Sigmoid colon (tissue), 7 donors: ENCODE data around the gene ANTXR1. TPM values are rescaled to one million over a fixed set of nuclear protein-coding genes. Genes with fewer than 3 reads are reported as not detected.

Experiments
- DNase-seq: peaks from one replicate; pipeline ENCODE4 v3.0.0-alpha.2; 2019
- H3K27ac ChIP-seq, 4 donors: fragments of 200-600 bp; sonication (generic); one replicate each; pipeline ENCODE4 v1.5.1; 2016 to 2019; ENCODE audit warnings: mild to moderate bottlenecking in 1 of 4
- H3K27me3 ChIP-seq, 3 donors: fragments of 200-600 bp; sonication (generic); one replicate each; pipeline ENCODE4 v1.5.1; 2019; ENCODE audit warnings: mild to moderate bottlenecking in 1 of 3
- H3K36me3 ChIP-seq, 4 donors: fragments of 200-600 bp; sonication (generic); one replicate each; pipeline ENCODE4 v1.5.1; 2016 to 2019
- H3K4me1 ChIP-seq, 4 donors: fragments of 200-600 bp; sonication (generic); one replicate each; pipeline ENCODE4 v1.5.1; 2017 to 2019
- H3K4me3 ChIP-seq, 4 donors: fragments of 200-600 bp; sonication (generic); one replicate each; pipeline ENCODE4 v1.5.1; 2017 to 2019; ENCODE audit warnings: mild to moderate bottlenecking in 2 of 4, moderate library complexity in 1 of 4
- H3K9me3 ChIP-seq, 4 donors: fragments of 200-600 bp in 3 of 4; sonication (generic) in 3 of 4; one replicate each; pipeline versions ENCODE4 v1.5.1 to v1.6.1; 2013 to 2019
- CTCF ChIP-seq, 4 experiments: fragments of 450-650 bp in 3 of 4; fragments of 200-600 bp in 1 of 4; IDR thresholded peaks; one replicate each; pipeline ENCODE4 v1.5.1; 2016 to 2019; ENCODE audit warnings: antibody characterized with exemption in 4 of 4, mild to moderate bottlenecking in 3 of 4, moderate library complexity in 2 of 4
- EP300 ChIP-seq, 4 donors: sonication (generic); formaldehyde crosslinking; IDR thresholded peaks; one replicate each; pipeline ENCODE4 v1.6.1; 2017; ENCODE audit warnings: antibody characterized with exemption in 4 of 4
- POLR2A ChIP-seq, 2 donors: fragments of 450-650 bp; IDR thresholded peaks; one replicate each; pipeline ENCODE4 v1.6.1; 2016; ENCODE audit warnings: antibody characterized with exemption in 2 of 2, mild to moderate bottlenecking in 2 of 2, moderate library complexity in 2 of 2
- POLR2AphosphoS5 ChIP-seq, 4 donors: sonication (generic); formaldehyde crosslinking; IDR thresholded peaks; one replicate each; pipeline ENCODE4 v1.6.1; 2017; ENCODE audit warnings: antibody characterized with exemption in 4 of 4
- WGBS, 2 donors: extraction: QIAGEN DNeasy Blood & Tissue Kit; methylation state at CpG; one replicate each; pipeline ENCODE4 v1.1.7; 2013; 5-methylcytosine and 5-hydroxymethylcytosine counted together
- intact Hi-C: fragments of 100-400 bp; cut with DNase I; formaldehyde crosslinking; loops from one replicate; pipeline ENCODE4 v1.15.1; 2023
- polyA plus RNA-seq, 3 donors: library from polyadenylated mRNA; stranded (reverse); fragments of 200-250 nt; gene quantifications; one replicate each; pipeline ENCODE4 v1.2.3, GENCODE V29; 2013
- total RNA-seq, 4 donors: library from RNA; depleted of rRNA; stranded (reverse); fragments of >200 nt; gene quantifications; one replicate each; pipeline ENCODE4 v1.1.0, GENCODE V29; 2016
- donor health status: healthy with polysubstance abuse.
- donor health status: Bipolar disorder and iron deficiency.
- donor health status: healthy.

ANTXR1 gene
- total and polyA plus RNA-seq, 7 donors: 3.0 to 79.8 (median 44.6) TPM

GRCh38 chr2:69183659-69184058 lies 170.7 kb downstream of the ANTXR1 start:
- DNase-seq: no peak
- WGBS, 2 donors: 87 to 93% methylated on average over 2 of the region's 2 CpGs
- Histone ChIP-seq H3K27me3 (no peaks in the 10 kb centered on the region), H3K4me1 (peaks cover 0 to 26% (median 12%) of the 10 kb centered on the region in 4 donors), H3K4me3 (no peak overlapping the region), H3K36me3 (peaks cover 0 to 55% (median 10%) of the 10 kb centered on the region in 4 donors), H3K27ac (no peak overlapping the region), H3K9me3 (no peaks in the 10 kb centered on the region)
- intact Hi-C loops: no loop called here
- TF ChIP-seq POLR2A (IDR thresholded peaks at IDR 0.05) (no peak), POLR2AphosphoS5 (IDR thresholded peaks at IDR 0.05) (no peak), EP300 (IDR thresholded peaks at IDR 0.05) (no peak), CTCF (IDR thresholded peaks at IDR 0.05) (no peak)

GRCh38 chr2:69184224-69184623 lies 171.2 kb downstream of the ANTXR1 start:
- no peak overlapping the region for H3K27ac ChIP-seq
- no peak for DNase-seq
- peaks cover 0 to 55% (median 10%) of the 10 kb centered on the region in 4 donors for H3K36me3 ChIP-seq
- WGBS, 2 donors: 93 to 95% methylated on average over 5 of the region's 5 CpGs
- intact Hi-C loops: no loop called here
- no peaks in the 10 kb centered on the region for H3K27me3 ChIP-seq
- H3K9me3 ChIP-seq: no peaks in the 10 kb centered on the region
- H3K4me3 ChIP-seq: no peak overlapping the region
- H3K4me1 ChIP-seq: peaks cover 0 to 20% (median 12%) of the 10 kb centered on the region in 4 donors
- TF ChIP-seq POLR2A (IDR thresholded peaks at IDR 0.05): no peak
- no peak for TF ChIP-seq EP300 (IDR thresholded peaks at IDR 0.05)
- no peak for TF ChIP-seq CTCF (IDR thresholded peaks at IDR 0.05)
- no peak for TF ChIP-seq POLR2AphosphoS5 (IDR thresholded peaks at IDR 0.05)

- Histone ChIP-seq H3K4me3 (no peak overlapping the region), H3K36me3 (peaks cover 0 to 55% (median 10%) of the 10 kb centered on the region in 4 donors), H3K27ac (no peak overlapping the region), H3K9me3 (no peaks in the 10 kb centered on the region), H3K4me1 (peaks cover 0 to 17% (median 7%) of the 10 kb centered on the region in 4 donors), H3K27me3 (no peaks in the 10 kb centered on the region)
- no peak for DNase-seq
- no peak for TF ChIP-seq CTCF (IDR thresholded peaks at IDR 0.05)
- no peak for TF ChIP-seq POLR2AphosphoS5 (IDR thresholded peaks at IDR 0.05)
- TF ChIP-seq POLR2A (IDR thresholded peaks at IDR 0.05): no peak
- no peak for TF ChIP-seq EP300 (IDR thresholded peaks at IDR 0.05)
- WGBS, 2 donors: 23 to 63% methylated on average over 7 of the region's 7 CpGs
- intact Hi-C loops: no loop called here
These were observed 172.8 kb downstream of the ANTXR1 start for GRCh38 chr2:69185807-69186206.

GRCh38 chr2:69186614-69187013 lies 173.6 kb downstream of the ANTXR1 start:
- H3K27me3 ChIP-seq: no peaks in the 10 kb centered on the region
- no peak overlapping the region for H3K4me3 ChIP-seq
- WGBS, 2 donors: 26 to 68% methylated on average over 3 of the region's 3 CpGs
- H3K4me1 ChIP-seq: peaks cover 0 to 20% (median 9%) of the 10 kb centered on the region in 4 donors
- H3K36me3 ChIP-seq: peaks cover 0 to 50% (median 10%) of the 10 kb centered on the region in 4 donors
- intact Hi-C loops: no loop called here
- no peak overlapping the region for H3K27ac ChIP-seq
- no peaks in the 10 kb centered on the region for H3K9me3 ChIP-seq
- TF ChIP-seq EP300 (IDR thresholded peaks at IDR 0.05) (no peak), POLR2A (IDR thresholded peaks at IDR 0.05) (no peak), CTCF (IDR thresholded peaks at IDR 0.05) (no peak), POLR2AphosphoS5 (IDR thresholded peaks at IDR 0.05) (no peak)
- no peak for DNase-seq
